Activated CD8-positive, alpha-beta T cell treated with anti-CD3 and anti-CD28 coated beads for 36 hours (primary cell): ENCODE data around the gene CHST11. TPM values are rescaled to one million over a fixed set of nuclear protein-coding genes. Genes with fewer than 3 reads are reported as not detected.

Experiments used
- ATAC-seq: fragments of 200-7000 bp; cut with Tn5 transposase; one replicate; pipeline ENCODE4 v1.10.0; 2021; ENCODE audit warnings: mild to moderate bottlenecking, moderate library complexity
- CTCF ChIA-PET: fragments of 350-600 bp; sonication (Branson Sonifier 250); formaldehyde crosslinking; loops from one replicate; lab custom pipeline; 2021; ENCODE audit warnings: antibody characterized with exemption; lab: Charles Lee
- POLR2A ChIA-PET: fragments of 350-600 bp; sonication (Branson Sonifier 250); formaldehyde crosslinking; loops from one replicate; lab custom pipeline; 2021; ENCODE audit warnings: antibody characterized with exemption; lab: Charles Lee
- DNase-seq: peaks from one replicate; pipeline ENCODE4 v3.0.0-alpha.2; 2020
- H3K27ac Mint-ChIP-seq: one replicate; pipeline ENCODE4 v1.8.0; 2021; ENCODE audit warnings: mild to moderate bottlenecking, mixed read lengths
- H3K27me3 Mint-ChIP-seq: one replicate; pipeline ENCODE4 v1.8.0; 2021; ENCODE audit warnings: mixed read lengths
- H3K36me3 Mint-ChIP-seq: one replicate; pipeline ENCODE4 v1.8.0; 2021; ENCODE audit warnings: low read depth, mixed read lengths
- H3K4me1 Mint-ChIP-seq: one replicate; pipeline ENCODE4 v1.8.0; 2021; ENCODE audit warnings: low read depth, mixed read lengths
- H3K4me3 Mint-ChIP-seq: one replicate; pipeline ENCODE4 v1.8.0; 2021; ENCODE audit warnings: mild to moderate bottlenecking, moderate library complexity, mixed read lengths
- H3K9me3 Mint-ChIP-seq: one replicate; pipeline ENCODE4 v1.8.0; 2021; ENCODE audit warnings: mixed read lengths
- intact Hi-C: fragments of 100-400 bp; cut with micrococcal nuclease; formaldehyde crosslinking; loops from one replicate; pipeline ENCODE4 v1.10.0; 2022
- total RNA-seq, 2 experiments: library from RNA; stranded (reverse); gene quantifications; one replicate each; pipeline ENCODE4 v1.2.3, GENCODE V29; 2021
- TF ChIP-seq, protein P1 (sequence below): fragments of 200-600 bp; IDR thresholded peaks from one replicate; pipeline ENCODE4 v1.8.0; 2022; ENCODE audit warnings: antibody characterized with exemption, mild to moderate bottlenecking

The CHST11 gene
- total RNA-seq, 2 experiments from 2014 or later: 30.9 to 33.9 TPM

DNA sequence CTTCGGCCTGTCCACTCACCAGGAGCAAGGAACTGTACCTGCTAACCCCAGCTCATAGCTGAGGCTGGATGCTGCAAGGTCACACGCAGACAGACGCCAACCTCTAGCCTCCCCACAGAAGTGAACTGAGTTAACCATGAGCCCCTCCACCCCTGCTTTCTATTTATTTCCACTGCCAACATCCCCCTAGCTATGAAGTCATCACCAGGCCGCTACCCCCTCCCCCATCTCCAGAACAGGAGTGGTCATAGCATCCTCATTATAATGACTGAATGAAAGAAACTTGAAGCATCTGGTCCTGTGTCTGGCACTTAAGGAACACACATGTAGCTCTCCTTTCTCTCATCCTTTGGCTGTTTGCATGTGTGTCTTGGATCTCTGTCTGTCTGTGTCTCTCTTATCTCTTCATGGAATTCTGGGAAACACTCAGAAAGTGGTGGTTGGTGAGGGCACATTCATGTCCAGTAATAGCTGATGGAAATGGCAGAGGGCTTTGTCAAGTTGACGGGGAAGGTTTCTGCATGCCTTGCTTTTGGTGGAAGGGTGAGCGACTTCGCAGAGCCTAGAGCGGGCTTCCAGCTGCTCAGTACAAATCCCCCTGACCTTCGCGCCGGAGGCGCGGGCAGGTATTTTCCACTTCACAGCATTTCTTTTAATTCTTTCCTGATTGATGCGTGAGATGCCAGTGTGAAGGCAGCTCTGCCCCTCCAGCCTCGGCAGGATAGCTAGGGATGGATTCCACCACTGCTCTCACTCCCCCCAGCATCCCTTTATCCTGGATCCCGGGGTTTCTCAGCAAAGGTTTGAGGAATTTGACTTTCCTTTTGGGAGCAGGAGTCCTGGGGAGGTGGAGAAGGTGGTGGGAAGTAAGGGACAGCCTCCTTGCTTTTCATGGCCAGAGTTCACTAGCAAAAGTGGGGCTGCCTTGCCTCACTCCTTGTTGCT lies 198.2 kb downstream of the CHST11 start:
- intact Hi-C loops: no loop called here
- peaks cover 15% of the 10 kb centered on the region for H3K4me1 Mint-ChIP-seq
- ChIA-PET CTCF (interaction anchor here (0.7 to 1.7 kb wide), 6 partner anchors 11 to 273 kb away, joined by 3 to 4 read pairs (median 4); no protein-coding TSS in a partner anchor), POLR2A (no interaction called here)
- DNase-seq (no peak), ATAC-seq (no peak)
- no peak overlapping the region for H3K27ac Mint-ChIP-seq
- H3K4me3 Mint-ChIP-seq: no peak overlapping the region
- H3K27me3 Mint-ChIP-seq: no peaks in the 10 kb centered on the region
- TF ChIP-seq, protein P1, sequence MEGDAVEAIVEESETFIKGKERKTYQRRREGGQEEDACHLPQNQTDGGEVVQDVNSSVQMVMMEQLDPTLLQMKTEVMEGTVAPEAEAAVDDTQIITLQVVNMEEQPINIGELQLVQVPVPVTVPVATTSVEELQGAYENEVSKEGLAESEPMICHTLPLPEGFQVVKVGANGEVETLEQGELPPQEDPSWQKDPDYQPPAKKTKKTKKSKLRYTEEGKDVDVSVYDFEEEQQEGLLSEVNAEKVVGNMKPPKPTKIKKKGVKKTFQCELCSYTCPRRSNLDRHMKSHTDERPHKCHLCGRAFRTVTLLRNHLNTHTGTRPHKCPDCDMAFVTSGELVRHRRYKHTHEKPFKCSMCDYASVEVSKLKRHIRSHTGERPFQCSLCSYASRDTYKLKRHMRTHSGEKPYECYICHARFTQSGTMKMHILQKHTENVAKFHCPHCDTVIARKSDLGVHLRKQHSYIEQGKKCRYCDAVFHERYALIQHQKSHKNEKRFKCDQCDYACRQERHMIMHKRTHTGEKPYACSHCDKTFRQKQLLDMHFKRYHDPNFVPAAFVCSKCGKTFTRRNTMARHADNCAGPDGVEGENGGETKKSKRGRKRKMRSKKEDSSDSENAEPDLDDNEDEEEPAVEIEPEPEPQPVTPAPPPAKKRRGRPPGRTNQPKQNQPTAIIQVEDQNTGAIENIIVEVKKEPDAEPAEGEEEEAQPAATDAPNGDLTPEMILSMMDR: no peak
- no peaks in the 10 kb centered on the region for H3K36me3 Mint-ChIP-seq
- H3K9me3 Mint-ChIP-seq: no peaks in the 10 kb centered on the region

DNA sequence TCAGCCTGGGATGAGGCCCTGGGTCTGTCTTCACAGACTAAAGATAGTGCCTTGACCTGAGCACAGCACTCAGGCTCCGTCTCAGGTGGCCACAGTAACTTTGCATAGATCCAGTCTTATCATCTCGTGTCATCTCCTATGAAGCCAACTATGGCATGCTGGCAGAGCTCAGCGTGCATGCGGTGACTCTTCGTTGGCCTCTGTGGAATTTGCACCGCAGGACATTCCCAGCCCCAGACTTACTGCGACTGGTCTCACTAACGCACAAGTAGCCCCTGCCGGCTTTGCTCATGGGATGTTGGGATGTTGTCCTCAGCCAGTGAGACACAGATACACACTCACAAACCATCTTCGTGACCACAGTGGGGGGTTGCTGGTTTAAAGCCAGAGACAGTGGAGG lies 199.6 kb downstream of the CHST11 start:
- H3K4me3 Mint-ChIP-seq: no peak overlapping the region
- H3K4me1 Mint-ChIP-seq: peaks cover 15% of the 10 kb centered on the region
- no peaks in the 10 kb centered on the region for H3K27me3 Mint-ChIP-seq
- TF ChIP-seq, protein P1: no peak
- ChIA-PET CTCF (interaction anchor here (0.5 to 1.7 kb wide), 2 partner anchors 11 to 169 kb away, joined by 3 to 4 read pairs; no protein-coding TSS in a partner anchor), POLR2A (interaction anchor here (0.6 to 1.1 kb wide), 2 partner anchors 11 to 52 kb away, joined by 4 to 6 read pairs; no protein-coding TSS in a partner anchor)
- H3K27ac Mint-ChIP-seq: no peak overlapping the region
- H3K9me3 Mint-ChIP-seq: no peaks in the 10 kb centered on the region
- ATAC-seq: no peak
- intact Hi-C loops: no loop called here
- H3K36me3 Mint-ChIP-seq: no peaks in the 10 kb centered on the region
- DNase-seq: no peak

DNA sequence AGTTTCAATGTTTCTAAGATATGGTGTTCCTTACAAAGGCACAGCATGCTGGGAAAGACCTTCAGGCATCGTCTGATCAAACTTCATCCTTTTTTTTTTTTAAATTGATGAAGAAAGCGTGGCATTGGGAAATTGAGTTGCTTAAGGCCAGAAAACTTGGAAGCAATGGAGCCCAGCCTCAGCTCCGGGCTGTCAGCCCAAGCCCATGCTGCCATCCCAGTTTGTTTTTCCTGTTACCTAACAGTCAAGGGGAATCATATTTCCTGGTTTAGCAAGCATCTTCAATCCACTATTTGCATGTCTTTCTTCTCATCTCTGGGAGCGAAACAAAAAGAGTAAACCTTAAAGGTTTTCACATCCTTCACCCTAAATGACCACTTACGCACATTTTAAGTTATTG lies 200.2 kb downstream of the CHST11 start:
- Mint-ChIP-seq H3K4me3 (no peak overlapping the region), H3K36me3 (no peaks in the 10 kb centered on the region), H3K4me1 (peaks cover 15% of the 10 kb centered on the region), H3K27ac (no peak overlapping the region), H3K27me3 (no peaks in the 10 kb centered on the region), H3K9me3 (no peaks in the 10 kb centered on the region)
- TF ChIP-seq, protein P1: no peak
- CTCF ChIA-PET: interaction anchor here (0.5 kb wide), 1 partner anchor 170 kb away, joined by 3 read pairs; no protein-coding TSS in a partner anchor
- DNase-seq (no peak), ATAC-seq (no peak)
- POLR2A ChIA-PET: interaction anchor here (0.6 to 1.1 kb wide), 2 partner anchors 10 to 52 kb away, joined by 4 to 6 read pairs; no protein-coding TSS in a partner anchor
- intact Hi-C loops: no loop called here

DNA sequence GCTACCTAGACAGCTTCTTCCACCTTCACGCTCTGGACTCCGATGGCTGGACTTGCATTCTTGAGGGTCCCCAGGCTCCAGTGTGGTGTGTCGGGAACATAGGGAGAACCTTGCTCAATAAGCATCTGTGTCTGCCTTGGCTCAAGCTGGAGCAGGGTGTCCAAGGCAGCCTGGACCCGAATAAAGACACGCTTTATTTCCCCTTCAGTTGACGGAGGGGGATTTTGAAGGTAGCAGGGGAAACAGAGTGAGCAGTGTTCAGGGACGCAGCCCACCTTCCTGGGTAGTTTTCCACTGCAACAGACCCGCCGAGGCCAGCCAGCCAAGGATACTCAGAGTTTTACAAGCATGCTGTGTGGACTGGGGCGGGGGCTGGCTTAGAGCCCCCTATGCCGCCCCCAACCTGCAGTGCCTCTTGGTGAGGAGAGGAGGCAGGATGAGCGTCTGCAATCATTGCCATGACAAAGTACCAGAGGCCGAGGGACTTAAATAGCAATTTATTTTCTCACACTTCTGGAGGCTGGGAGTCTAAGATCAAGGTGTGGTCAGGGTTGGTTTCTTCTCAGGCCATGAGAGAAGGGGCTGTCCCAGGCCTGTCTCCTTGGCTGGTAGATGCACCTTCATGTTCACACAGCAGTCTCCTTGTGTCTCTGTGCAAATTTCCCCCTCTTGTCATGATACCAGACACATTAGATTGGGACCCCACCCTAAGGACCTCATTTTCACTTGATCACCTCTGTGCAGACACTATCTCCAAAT lies 201.2 kb downstream of the CHST11 start:
- ATAC-seq: no peak
- Mint-ChIP-seq H3K36me3 (no peaks in the 10 kb centered on the region), H3K27ac (no peak overlapping the region), H3K4me3 (no peak overlapping the region), H3K4me1 (peaks cover 20% of the 10 kb centered on the region), H3K27me3 (no peaks in the 10 kb centered on the region), H3K9me3 (no peaks in the 10 kb centered on the region)
- CTCF ChIA-PET: no interaction called here
- intact Hi-C loops: no loop called here
- TF ChIP-seq, protein P1: no peak
- DNase-seq: no peak
- POLR2A ChIA-PET: no interaction called here
